Measurements from ENCODE around the gene PUM1. TPM values are rescaled to one million over a fixed set of nuclear protein-coding genes. Genes with fewer than 3 reads are reported as not detected.

PUM1 gene
- polyA plus RNA-seq, 1 donor, result 71.9 TPM

DNA sequence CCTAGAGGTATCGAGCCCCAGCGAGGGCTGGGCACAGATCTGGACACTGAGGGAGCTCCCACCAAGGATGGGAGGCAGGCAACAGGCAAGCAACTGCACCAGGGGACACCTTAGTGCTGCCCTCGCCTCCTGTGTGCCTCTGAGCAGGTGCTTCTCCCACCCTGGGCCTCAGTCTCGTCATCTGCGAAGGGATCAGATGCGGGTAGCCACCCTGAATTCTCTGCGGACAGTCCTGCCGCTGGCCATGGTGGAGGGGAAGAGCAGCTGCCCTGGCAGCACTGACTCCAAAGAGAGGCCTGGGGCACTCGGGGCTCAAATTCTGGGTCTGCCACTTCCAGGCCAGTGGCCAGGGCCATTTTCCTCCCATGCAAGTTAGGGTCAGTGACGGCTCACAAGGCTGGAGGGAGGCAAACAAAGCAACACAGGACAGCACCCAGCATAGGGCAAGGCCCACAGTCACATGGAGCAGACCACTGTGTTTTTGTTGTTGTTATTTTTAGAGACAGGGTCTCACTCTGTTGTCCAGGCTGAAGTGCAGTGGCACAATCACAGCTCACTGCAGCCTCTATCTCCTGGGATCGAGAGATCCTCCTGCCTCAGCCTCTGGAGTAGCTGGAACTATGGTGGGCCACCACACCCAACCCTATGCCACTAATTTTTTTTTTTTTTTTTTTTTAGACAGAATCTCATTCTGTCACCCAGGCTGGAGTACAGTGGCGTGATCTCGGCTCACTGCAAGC, 149.9 kb downstream of the PUM1 start:
- no CpG with 5 or more reads among the region's 13 CpGs for WGBS (ENCODE audit: insufficient coverage, low lambda C conversion rate)
- Histone ChIP-seq H3K4me1 (ENCODE audit: control insufficient read depth, insufficient read depth, low read length) (peaks cover 3% of the 10 kb centered on the region), H3K27me3 (ENCODE audit: control insufficient read depth, insufficient read depth, low read length) (no peaks in the 10 kb centered on the region), H3K36me3 (ENCODE audit: control insufficient read depth, insufficient read depth, low read length) (no peaks in the 10 kb centered on the region), H3K27ac (ENCODE audit: low read length) (no peak overlapping the region), H3K4me3 (ENCODE audit: low read length) (no peak overlapping the region), H3K9me3 (ENCODE audit: control insufficient read depth, low read depth, low read length) (no peaks in the 10 kb centered on the region)
- DNase-seq, result no peak

DNA sequence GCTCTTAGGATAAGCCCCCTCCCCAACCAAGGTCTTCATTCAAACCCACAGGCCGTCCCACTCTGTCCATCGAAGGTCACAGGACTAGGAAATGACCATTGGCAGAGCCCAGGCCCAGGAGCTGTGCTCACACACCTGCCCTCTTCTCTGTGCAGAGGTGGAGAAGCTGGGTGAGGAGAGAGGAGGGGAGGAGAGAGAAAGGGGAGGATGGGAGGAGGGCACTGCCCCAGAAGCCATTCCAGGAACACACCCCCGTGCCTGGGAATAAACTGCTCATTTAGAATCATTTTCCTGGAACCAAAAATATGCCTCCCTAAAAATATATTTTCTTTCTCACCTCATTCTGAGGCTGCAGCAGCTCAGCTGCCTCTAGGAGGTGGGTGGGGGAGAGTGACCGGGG, 150.6 kb downstream of the PUM1 start:
- H3K36me3 ChIP-seq (ENCODE audit: control insufficient read depth, insufficient read depth, low read length), result no peaks in the 10 kb centered on the region
- DNase-seq, result no peak
- no peaks in the 10 kb centered on the region for H3K9me3 ChIP-seq (ENCODE audit: control insufficient read depth, low read depth, low read length)
- no CpG with 5 or more reads among the region's 4 CpGs for WGBS (ENCODE audit: insufficient coverage, low lambda C conversion rate)
- H3K4me3 ChIP-seq (ENCODE audit: low read length), result no peak overlapping the region
- no peak overlapping the region for H3K27ac ChIP-seq (ENCODE audit: low read length)
- H3K4me1 ChIP-seq (ENCODE audit: control insufficient read depth, insufficient read depth, low read length), result peaks cover 7% of the 10 kb centered on the region
- H3K27me3 ChIP-seq (ENCODE audit: control insufficient read depth, insufficient read depth, low read length), result no peaks in the 10 kb centered on the region

DNA sequence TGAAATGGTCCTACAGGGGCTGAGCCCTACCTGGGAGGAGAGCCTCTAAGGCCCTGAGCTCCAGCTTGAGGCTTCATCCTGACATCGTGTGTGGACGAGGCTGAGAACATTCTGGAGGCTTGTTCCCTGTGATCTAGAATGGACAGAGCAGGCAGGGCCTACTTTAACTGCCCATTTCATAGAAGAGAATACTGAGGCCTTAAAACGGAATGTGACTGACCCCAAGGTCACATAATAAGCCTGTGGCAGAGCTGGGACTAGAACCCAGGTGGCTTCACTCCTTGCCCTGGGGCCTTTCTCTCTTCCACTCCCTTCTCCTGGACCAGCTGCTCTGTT, 151.0 kb downstream of the PUM1 start:
- H3K4me1 ChIP-seq (ENCODE audit: control insufficient read depth, insufficient read depth, low read length), result peaks cover 7% of the 10 kb centered on the region
- no peak overlapping the region for H3K27ac ChIP-seq (ENCODE audit: low read length)
- DNase-seq, result no peak
- no peak overlapping the region for H3K4me3 ChIP-seq (ENCODE audit: low read length)
- no peaks in the 10 kb centered on the region for H3K9me3 ChIP-seq (ENCODE audit: control insufficient read depth, low read depth, low read length)
- no peaks in the 10 kb centered on the region for H3K36me3 ChIP-seq (ENCODE audit: control insufficient read depth, insufficient read depth, low read length)
- no peaks in the 10 kb centered on the region for H3K27me3 ChIP-seq (ENCODE audit: control insufficient read depth, insufficient read depth, low read length)
- no CpG with 5 or more reads among the region's 3 CpGs for WGBS (ENCODE audit: insufficient coverage, low lambda C conversion rate)

DNA sequence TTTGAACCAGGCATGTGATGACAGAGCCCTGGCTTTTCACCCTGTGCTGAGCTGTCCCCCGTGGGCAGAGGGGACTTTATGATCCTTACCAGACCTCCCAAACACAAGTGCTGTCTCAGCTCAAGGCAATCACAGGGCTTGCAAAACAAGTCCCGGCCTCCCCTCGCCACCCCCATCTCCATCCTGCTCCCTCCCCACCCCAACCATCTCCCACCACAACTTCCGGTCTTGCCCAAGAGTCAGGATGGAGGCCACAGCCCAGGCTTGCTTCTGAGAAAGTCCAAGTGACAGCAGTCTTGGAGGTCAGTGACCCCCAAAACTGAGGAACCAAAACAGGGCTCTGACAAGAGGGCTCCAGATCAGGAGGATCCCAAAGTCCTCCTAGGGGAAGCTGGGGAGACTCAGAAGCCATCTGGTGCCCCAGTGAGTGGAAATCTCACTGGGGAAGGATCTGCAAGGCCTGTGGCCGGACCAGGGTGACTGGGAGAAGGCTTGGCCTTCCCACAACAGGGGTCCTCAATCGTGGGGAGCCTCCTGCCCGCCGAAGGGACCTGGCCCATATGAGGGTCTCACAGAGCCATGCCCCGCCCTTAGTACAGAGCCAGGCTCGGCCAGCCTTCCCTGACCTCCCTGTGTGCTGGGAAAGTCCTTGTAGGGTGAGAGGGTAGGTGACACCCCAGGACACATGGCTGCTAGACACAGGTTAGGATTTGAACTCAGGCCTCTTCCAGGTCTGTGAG, 152.4 kb downstream of the PUM1 start:
- Histone ChIP-seq H3K4me3 (ENCODE audit: low read length) (no peak overlapping the region), H3K9me3 (ENCODE audit: control insufficient read depth, low read depth, low read length) (no peaks in the 10 kb centered on the region), H3K27me3 (ENCODE audit: control insufficient read depth, insufficient read depth, low read length) (no peaks in the 10 kb centered on the region), H3K27ac (ENCODE audit: low read length) (no peak overlapping the region), H3K36me3 (ENCODE audit: control insufficient read depth, insufficient read depth, low read length) (no peaks in the 10 kb centered on the region), H3K4me1 (ENCODE audit: control insufficient read depth, insufficient read depth, low read length) (peaks cover 10% of the 10 kb centered on the region)
- peak in 1 of 2 donors; percentile 14 for DNase-seq
- WGBS (ENCODE audit: insufficient coverage, low lambda C conversion rate), result no CpG with 5 or more reads among the region's 10 CpGs

DNA sequence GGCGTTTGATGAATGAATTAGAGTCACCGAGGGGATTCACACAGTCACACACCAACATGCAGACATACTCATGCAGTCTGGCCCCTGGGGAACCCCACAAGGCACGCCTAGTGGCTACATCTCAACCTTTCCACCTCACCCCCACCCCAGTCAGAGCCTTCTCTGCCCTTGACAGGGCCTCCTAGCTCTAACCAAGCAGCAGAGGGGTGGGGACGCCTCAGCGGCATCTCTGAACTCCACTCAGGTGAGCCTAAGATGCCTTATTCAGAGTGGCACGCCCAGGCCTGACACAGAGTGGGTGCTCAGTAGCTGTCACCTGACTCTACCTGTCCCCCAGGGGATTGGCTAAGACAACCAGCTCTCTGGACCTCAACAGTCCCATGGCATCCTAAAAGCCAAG, 153.3 kb downstream of the PUM1 start:
- Histone ChIP-seq H3K4me3 (ENCODE audit: low read length) (no peak overlapping the region), H3K36me3 (ENCODE audit: control insufficient read depth, insufficient read depth, low read length) (no peaks in the 10 kb centered on the region), H3K9me3 (ENCODE audit: control insufficient read depth, low read depth, low read length) (peaks cover 4% of the 10 kb centered on the region), H3K27me3 (ENCODE audit: control insufficient read depth, insufficient read depth, low read length) (peaks cover 8% of the 10 kb centered on the region), H3K4me1 (ENCODE audit: control insufficient read depth, insufficient read depth, low read length) (peaks cover 10% of the 10 kb centered on the region), H3K27ac (ENCODE audit: low read length) (no peak overlapping the region)
- no peak for DNase-seq
- WGBS (ENCODE audit: insufficient coverage, low lambda C conversion rate), result no CpG with 5 or more reads among the region's 6 CpGs

DNA sequence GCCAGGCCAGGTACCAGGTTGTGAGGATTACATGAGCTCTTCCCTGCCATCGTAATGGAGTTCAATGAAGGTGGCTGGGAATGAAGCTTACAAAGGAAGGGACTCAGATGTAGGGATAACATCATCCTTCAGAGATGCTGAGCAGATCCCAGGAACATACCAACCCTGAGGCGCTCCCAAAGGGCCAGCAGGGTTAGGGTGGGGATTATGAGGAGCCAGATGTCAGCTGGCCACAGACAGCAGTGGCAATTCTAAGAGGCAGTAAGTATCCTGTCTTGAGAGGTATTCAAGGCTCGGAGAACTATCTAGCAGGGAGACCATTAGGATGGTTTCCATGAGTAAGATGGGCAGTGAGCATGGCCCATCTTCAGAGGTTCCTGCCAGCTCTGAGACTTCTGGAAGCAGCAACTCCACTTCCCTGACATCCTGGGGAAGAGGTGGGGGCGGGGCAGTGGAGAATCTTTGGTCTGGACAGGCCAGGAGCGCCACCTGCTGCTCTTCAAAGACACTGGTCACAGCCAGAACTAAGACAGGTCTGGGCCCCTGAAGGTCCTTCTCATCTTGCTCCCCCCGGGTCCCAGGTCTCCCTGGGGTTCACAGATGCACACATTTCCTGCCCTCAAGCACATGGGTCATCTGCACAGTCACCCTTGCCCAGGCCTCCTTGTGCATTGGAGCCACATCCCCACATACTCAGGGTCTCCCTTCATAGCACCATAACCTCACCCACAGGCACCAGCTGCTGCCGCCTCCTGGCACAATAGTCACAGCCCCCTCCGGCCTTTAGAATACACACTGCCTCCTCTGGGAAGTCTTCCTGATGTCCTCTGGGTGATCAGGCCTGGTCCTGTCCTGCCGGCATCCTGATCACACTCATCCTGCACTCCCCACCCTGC, 154.2 kb downstream of the PUM1 start:
- no peak overlapping the region for H3K27ac ChIP-seq (ENCODE audit: low read length)
- WGBS (ENCODE audit: insufficient coverage, low lambda C conversion rate), result no CpG with 5 or more reads among the region's 9 CpGs
- no peak overlapping the region for H3K4me3 ChIP-seq (ENCODE audit: low read length)
- DNase-seq, result peak; percentile 73 to 81
- peaks cover 4% of the 10 kb centered on the region for H3K9me3 ChIP-seq (ENCODE audit: control insufficient read depth, low read depth, low read length)
- H3K4me1 ChIP-seq (ENCODE audit: control insufficient read depth, insufficient read depth, low read length), result peaks cover 10% of the 10 kb centered on the region
- peaks cover 8% of the 10 kb centered on the region for H3K27me3 ChIP-seq (ENCODE audit: control insufficient read depth, insufficient read depth, low read length)
- H3K36me3 ChIP-seq (ENCODE audit: control insufficient read depth, insufficient read depth, low read length), result no peaks in the 10 kb centered on the region

DNA sequence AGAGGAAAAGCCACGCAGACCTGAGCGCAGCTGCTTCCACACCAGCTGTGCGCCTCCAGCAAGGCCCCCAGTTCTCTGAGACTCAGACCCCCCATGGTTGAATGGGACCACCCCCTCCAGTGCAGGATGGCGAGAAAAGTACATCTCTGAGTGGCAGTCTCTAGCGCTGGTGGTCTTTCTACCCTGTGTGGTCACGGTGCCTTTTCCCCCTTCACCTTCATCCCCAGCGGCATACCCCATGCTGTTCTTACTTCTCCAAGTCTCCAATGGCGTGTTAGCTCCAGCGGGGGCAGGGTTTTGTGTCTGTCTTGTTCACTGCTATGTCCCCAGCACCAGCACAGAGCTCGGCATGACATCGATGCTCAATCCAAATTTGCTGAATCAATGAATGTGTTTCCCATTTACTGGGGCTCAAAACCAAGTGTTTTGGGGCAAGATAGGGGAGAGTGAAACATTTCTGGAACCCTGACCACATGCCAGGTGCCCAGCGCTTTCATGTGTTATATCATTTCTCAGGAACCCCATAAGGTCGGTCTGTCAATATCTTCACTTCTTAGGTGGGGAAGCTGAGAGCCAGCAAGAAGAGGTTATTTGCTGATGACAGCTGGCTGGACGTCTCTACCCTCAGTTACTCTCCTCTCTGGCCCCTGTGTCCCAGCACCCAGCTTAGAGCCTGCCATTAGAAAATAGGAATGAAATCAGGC, 156.0 kb downstream of the PUM1 start:
- DNase-seq, result peak in 1 of 2 donors; percentile 13
- no CpG with 5 or more reads among the region's 14 CpGs for WGBS (ENCODE audit: insufficient coverage, low lambda C conversion rate)
- Histone ChIP-seq H3K27ac (ENCODE audit: low read length) (no peak overlapping the region), H3K4me3 (ENCODE audit: low read length) (peak overlapping the region; percentile 43), H3K9me3 (ENCODE audit: control insufficient read depth, low read depth, low read length) (peaks cover 4% of the 10 kb centered on the region), H3K4me1 (ENCODE audit: control insufficient read depth, insufficient read depth, low read length) (peaks cover 10% of the 10 kb centered on the region), H3K27me3 (ENCODE audit: control insufficient read depth, insufficient read depth, low read length) (peaks cover 8% of the 10 kb centered on the region), H3K36me3 (ENCODE audit: control insufficient read depth, insufficient read depth, low read length) (no peaks in the 10 kb centered on the region)

DNA sequence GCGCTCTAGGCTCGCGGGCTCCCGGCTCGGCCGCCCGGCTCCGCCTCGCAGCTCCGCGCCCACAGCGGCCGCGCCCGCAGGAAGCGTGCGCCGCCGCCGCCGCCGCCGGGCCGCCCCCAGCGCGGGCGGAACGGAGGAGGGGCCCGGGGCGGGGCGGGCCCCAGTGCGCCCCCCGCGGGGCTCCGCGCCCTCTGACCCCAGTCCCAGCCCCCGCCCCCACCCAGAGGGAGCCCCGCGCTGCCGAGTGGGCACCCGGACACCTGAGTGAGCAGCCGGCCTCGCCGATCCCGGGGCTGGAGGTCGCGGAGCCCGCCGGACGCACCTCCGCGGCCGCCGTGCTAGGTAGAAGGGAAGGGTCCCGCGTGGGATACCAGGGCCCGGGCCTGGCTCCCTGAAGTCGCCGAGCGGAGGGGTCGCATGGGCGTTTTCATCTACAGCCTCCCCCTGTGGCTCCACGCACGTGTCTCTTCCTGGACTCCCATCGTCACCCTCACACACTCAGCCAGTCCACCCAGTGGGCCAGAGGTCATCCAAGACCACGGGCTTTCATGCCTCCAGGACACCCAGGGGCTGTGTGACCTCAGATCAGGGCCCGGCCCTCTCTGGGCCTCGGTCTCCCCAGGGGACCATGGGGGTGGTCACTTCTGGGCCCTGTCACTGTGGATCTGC, 156.7 kb downstream of the PUM1 start, which contains the start of gene SDC3:
SDC3 (minus strand) TSS at position 63 of the 669 bp plus-strand sequence. CDS start 172 bp downstream, outside the sequence.
- WGBS (ENCODE audit: insufficient coverage, low lambda C conversion rate), result no CpG with 5 or more reads among the region's 68 CpGs
- Histone ChIP-seq H3K27me3 (ENCODE audit: control insufficient read depth, insufficient read depth, low read length) (peaks cover 8% of the 10 kb centered on the region), H3K4me1 (ENCODE audit: control insufficient read depth, insufficient read depth, low read length) (peaks cover 10% of the 10 kb centered on the region), H3K4me3 (ENCODE audit: low read length) (peak within 1 kb of the TSS; percentile 63), H3K27ac (ENCODE audit: low read length) (no peak within 1 kb of the TSS), H3K9me3 (ENCODE audit: control insufficient read depth, low read depth, low read length) (peaks cover 4% of the 10 kb centered on the region), H3K36me3 (ENCODE audit: control insufficient read depth, insufficient read depth, low read length) (no peaks in the 10 kb centered on the region)
- peak in 1 of 2 donors; percentile 55 for DNase-seq

DNA sequence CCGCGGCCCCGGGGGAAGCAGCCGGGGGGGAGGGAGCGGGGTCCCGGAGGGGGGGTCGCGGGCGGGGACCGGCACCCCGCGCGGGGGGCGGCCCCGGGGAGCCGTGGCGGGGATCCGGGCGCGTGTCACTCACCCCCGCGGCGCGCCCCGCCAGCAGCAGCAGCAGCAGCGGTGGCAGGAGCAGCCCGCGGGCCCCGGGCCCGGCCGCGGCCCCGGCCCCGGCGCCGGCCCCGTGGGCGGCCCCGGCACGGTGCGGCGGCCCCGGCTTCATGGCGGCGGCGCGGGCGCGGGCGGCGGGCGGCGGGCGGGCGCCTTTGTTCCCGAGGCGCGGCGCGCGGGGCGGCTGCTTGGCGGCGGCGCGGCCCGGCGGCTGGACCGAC, 157.2 kb downstream of the PUM1 start:
- H3K27ac ChIP-seq (ENCODE audit: low read length), result no peak overlapping the region
- no CpG with 5 or more reads among the region's 69 CpGs for WGBS (ENCODE audit: insufficient coverage, low lambda C conversion rate)

More for the DNA sequence above, 157.2 kb downstream of the PUM1 start:
- Histone ChIP-seq H3K27me3 (ENCODE audit: control insufficient read depth, insufficient read depth, low read length) (peaks cover 8% of the 10 kb centered on the region), H3K9me3 (ENCODE audit: control insufficient read depth, low read depth, low read length) (peaks cover 4% of the 10 kb centered on the region), H3K4me3 (ENCODE audit: low read length) (peak overlapping the region; percentile 63), H3K4me1 (ENCODE audit: control insufficient read depth, insufficient read depth, low read length) (peaks cover 10% of the 10 kb centered on the region), H3K36me3 (ENCODE audit: control insufficient read depth, insufficient read depth, low read length) (no peaks in the 10 kb centered on the region)
- DNase-seq, result no peak
